Measurements from ENCODE around the gene KRTAP5-10.
"Not testable (repeated sequence)": the region's sequence is repeated elsewhere in the genome, so short reads cannot be mapped to it uniquely, and the experiment has no call there.

Gene KRTAP5-10

DNA sequence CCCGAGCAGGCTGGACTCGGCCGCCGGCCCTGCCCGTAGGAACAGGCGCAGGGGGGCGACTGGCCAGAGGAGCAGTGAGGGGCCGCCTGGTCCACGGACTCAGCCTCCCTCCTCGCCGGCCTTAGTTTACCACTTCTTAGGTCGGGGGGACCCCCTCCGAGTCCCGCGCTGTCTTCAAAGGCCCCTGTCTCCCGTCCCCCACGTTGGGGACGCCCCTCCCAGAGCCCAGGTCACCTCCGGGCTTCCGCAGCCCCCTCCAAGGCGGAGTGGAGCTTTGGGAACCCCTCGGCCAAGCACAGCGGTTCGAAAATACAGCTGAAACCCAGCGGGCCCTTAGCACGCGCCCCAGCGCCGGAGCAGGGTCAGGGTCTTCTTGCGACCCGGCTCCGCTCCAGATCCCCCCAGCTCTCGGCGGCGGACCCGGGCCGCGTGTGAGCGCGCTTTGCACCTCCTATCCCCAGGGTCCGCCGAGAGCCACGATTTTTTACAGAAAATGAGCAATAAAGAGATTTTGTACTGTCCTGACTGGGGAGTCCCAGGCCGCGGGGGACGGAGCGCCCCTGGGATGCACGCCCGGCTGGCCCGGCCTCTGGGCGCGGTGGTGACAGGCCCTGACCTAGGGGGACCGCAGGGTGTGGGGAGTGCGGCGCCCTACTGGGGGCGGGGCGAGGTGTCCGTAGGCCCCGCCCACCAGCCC is 42.3 kb downstream of the KRTAP5-10 start:
- in situ Hi-C loops (cut with MboI; ENCODE audit: low sequenced_read_pairs): not testable (repeated sequence)

- in situ Hi-C loops (cut with MboI; ENCODE audit: low sequenced_read_pairs): not testable (repeated sequence)
These were observed 42.9 kb downstream of the KRTAP5-10 start for GRCh38 chr11:71608272-71608671.

GRCh38 chr11:71611218-71611910 is 46.0 kb downstream of the KRTAP5-10 start:
- in situ Hi-C loops (cut with MboI; ENCODE audit: low sequenced_read_pairs): not testable (repeated sequence)

DNA sequence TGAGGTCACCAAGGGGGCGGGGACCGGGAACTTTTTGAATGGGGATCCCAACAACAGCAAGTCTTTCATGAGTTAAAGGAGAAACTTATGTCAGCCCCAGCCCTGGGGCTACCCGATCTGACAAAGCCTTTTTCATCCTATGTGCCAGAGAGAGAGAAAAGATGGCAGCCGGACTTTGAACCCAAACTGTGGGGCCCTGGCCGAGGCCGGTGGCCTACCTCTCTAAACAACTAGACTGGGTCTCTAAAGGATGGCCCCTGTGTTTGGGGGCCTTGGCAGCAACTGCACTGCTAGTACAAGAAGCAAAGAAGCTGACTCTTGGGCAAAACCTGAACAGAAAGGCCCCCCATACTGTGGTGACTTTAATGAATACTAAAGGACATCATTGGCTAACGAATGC is 48.6 kb downstream of the KRTAP5-10 start:
- in situ Hi-C loops (cut with MboI; ENCODE audit: low sequenced_read_pairs): not testable (repeated sequence)

DNA sequence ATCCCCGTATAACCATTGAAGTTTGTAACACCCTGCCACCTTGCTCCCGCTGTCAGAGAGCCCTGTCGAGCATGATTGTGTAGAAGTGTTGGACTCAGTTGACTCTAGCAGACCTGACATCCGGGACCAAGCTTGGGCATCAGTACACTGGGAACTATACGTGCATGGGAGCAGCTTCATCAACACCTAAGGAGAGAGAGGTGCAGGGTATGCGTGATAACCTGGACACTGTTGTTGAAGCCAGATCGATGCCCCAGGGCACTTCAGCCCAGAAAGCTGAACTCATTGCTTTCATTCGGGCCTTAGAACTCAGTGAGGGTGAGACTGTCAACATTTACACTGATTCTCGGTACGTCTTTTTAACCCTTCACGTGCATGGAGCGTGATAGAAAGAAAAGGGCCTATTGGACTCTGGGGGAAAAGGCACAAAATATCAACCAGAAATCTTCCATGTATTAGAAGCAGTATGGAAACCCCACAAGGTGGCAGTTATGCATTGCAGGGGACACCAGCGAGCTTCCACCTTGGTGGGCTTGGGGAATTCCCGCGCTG is 49.1 kb downstream of the KRTAP5-10 start:
- in situ Hi-C loops (cut with MboI; ENCODE audit: low sequenced_read_pairs): not testable (repeated sequence)

DNA sequence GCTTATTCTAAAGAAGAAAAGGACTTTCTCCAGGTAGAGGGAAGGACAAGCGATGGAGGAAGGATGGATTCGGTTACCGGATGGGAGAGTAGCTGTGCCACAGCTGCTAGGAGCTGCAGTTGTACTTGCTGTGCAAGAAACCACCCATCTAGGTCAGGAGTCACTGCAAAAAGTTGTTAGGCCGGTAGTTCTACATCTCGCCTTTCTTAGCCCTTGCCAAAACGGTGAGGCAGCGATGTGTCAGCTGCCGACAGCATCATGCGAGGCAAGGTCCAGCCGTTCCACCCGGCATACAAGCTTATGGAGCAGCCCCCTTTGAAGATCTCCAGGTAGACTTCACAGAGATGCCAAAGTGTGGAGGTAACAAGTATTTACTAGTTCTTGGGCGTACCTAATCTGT is 49.6 kb downstream of the KRTAP5-10 start:
- in situ Hi-C loops (cut with MboI; ENCODE audit: low sequenced_read_pairs): not testable (repeated sequence)

All from HL-60/S4 treated with phorbol 12-myristate 13-acetate at 8.2 ng/mL for 4 days and 3 days (cell line).